ENCODE measurements around the gene FARP2. TPM values are rescaled to one million over a fixed set of nuclear protein-coding genes. Genes with fewer than 3 reads are reported as not detected.

FARP2 gene
- total and polyA plus RNA-seq, 10 of the 15 experiments (the other 5 are each of a cell fraction or from before 2014, with no cell fraction given), result 5.5 to 67.5 (median 36.8) TPM

GRCh38 chr2:241443486-241444223 lies 87.6 kb downstream of the FARP2 start (continued):
- TF ChIP-seq BCLAF1 (IDR thresholded peaks at IDR 0.05), result no peak
- TF ChIP-seq ETV6 (conservative IDR thresholded peaks at IDR 0.05 in 1 of 2, IDR thresholded peaks at IDR 0.05 in 1 of 2; ENCODE audit: borderline replicate concordance in 1 of 2, low read depth in 1 of 2), result peak in 1 of 2 experiments; percentile 48; a peak in 1 of 4 replicates
- no peak for TF ChIP-seq WRNIP1 (IDR thresholded peaks at IDR 0.05; ENCODE audit: borderline replicate concordance, low read depth, low read length)
- TF ChIP-seq NR2F1 (conservative IDR thresholded peaks at IDR 0.05), result no peak; the same call in 1 of the 2 replicates
- TF ChIP-seq JUNB (IDR thresholded peaks at IDR 0.05), result peak; percentile 39
- no peak; the same call in 1 of the 2 replicates for TF ChIP-seq MTA3 (IDR thresholded peaks at IDR 0.05; ENCODE audit: borderline replicate concordance, low read length)
- peak; percentile 72; the same call in 1 of the 2 replicates for TF ChIP-seq MTA2 (IDR thresholded peaks at IDR 0.05; ENCODE audit: low read depth)
- TF ChIP-seq BCL3 (IDR thresholded peaks at IDR 0.05; ENCODE audit: borderline replicate concordance, insufficient read depth, low read depth, low read length, poor library complexity, severe bottlenecking), result peak; percentile 45
- peak; percentile 94 for TF ChIP-seq MLLT1 (IDR thresholded peaks at IDR 0.05)
- TF ChIP-seq NFIC (IDR thresholded peaks at IDR 0.05; ENCODE audit: low read depth, low read length), result peak; percentile 85; the same call in 1 of the 2 replicates
- peak; percentile 44; the same call in 1 of the 2 replicates for TF ChIP-seq DPF2 (IDR thresholded peaks at IDR 0.05)
- 0 out of 2 replicates have a peak, but pooled peaks have one; percentile 28 for TF ChIP-seq POLR2AphosphoS5 (IDR thresholded peaks at IDR 0.05; ENCODE audit: low read length)
- TF ChIP-seq BHLHE40 (IDR thresholded peaks at IDR 0.05; ENCODE audit: borderline replicate concordance in 1 of 2, low read depth in 2 of 2, low read length in 1 of 2), result peak in 1 of 2 experiments; percentile 47; a peak in 1 of 4 replicates
- no peak for TF ChIP-seq TAF1 (IDR thresholded peaks at IDR 0.05; ENCODE audit: borderline replicate concordance, low read depth, low read length)
- peak; percentile 98 for TF ChIP-seq SMAD1 (IDR thresholded peaks at IDR 0.05; ENCODE audit: low read depth, partially characterized antibody)
- TF ChIP-seq BCL11A (IDR thresholded peaks at IDR 0.05; ENCODE audit: low read depth, low read length), result peak; percentile 36; the same call in 1 of the 2 replicates
- TF ChIP-seq SMAD5 (IDR thresholded peaks at IDR 0.05; ENCODE audit: low read depth), result no peak
- no peak for TF ChIP-seq CUX1 (IDR thresholded peaks at IDR 0.05; ENCODE audit: insufficient replicate concordance, low read depth, low read length)

Measured in GM12878 (cell line).